Cardiac fibroblast (primary cell): ENCODE measurements around the gene PCDHA4.
"Not testable (repeated sequence)": the region's sequence is repeated elsewhere in the genome, so short reads cannot be mapped to it uniquely, and the experiment has no call there.

Experiments
- DNase-seq, 2 donors: peaks; one replicate each; pipeline versions ENCODE4 v3.0.0 to v3.0.0-alpha.2; 2010; ENCODE audit warnings: low read depth in 2 of 2
- H3K4me3 ChIP-seq, 2 donors: replicated peaks in 1 of 2; 1 replicate in 1 of 2; 2 replicates in 1 of 2; pipeline ENCODE4 v1.5.1; 2011; ENCODE audit warnings: low read depth in 2 of 2, low read length in 2 of 2, mild to moderate bottlenecking in 2 of 2, moderate library complexity in 1 of 2
- CTCF ChIP-seq: IDR thresholded peaks from one replicate; pipeline ENCODE4 v1.5.1; 2011; ENCODE audit warnings: low read depth, mild to moderate bottlenecking, low read length, inconsistent platforms

PCDHA4 gene

GRCh38 chr5:140840978-140841962 lies 34.4 kb downstream of the PCDHA4 start, which contains the start of gene PCDHA8:
PCDHA8 (plus strand) TSS chr5:140841187; CDS start chr5:140841322, 135 bp downstream.
- DNase-seq = peak in 1 of 2 donors; percentile 17
- TF ChIP-seq CTCF = peak; percentile 37
- H3K4me3 ChIP-seq = no peak within 1 kb of the TSS

- TF ChIP-seq CTCF = no peak
- no peak overlapping the region for H3K4me3 ChIP-seq
- no peak for DNase-seq
Observed at GRCh38 chr5:140842798-140843733, 36.2 kb downstream of the PCDHA4 start.

GRCh38 chr5:140848139-140849102 lies 41.6 kb downstream of the PCDHA4 start, which contains the start of gene PCDHA9:
PCDHA9 (plus strand) TSS chr5:140848382; CDS start chr5:140848496, 114 bp downstream.
- peak in 1 of 2 donors; percentile 1 for DNase-seq
- not testable (repeated sequence) for H3K4me3 ChIP-seq

GRCh38 chr5:140849831-140850634 lies 43.2 kb downstream of the PCDHA4 start:
- not testable (repeated sequence) for DNase-seq, H3K4me3 ChIP-seq

- TF ChIP-seq CTCF = peak; percentile 2
- H3K4me3 ChIP-seq = no peak within 1 kb of the TSS
- peak in 1 of 2 donors; percentile 35 for DNase-seq
Observed at GRCh38 chr5:140855772-140856674, 49.2 kb downstream of the PCDHA4 start, which contains the start of gene PCDHA10. PCDHA10 (plus strand) TSS chr5:140855897; CDS start chr5:140856049, 152 bp downstream.

- TF ChIP-seq CTCF = no peak
- H3K4me3 ChIP-seq = no peak overlapping the region
- DNase-seq = no peak
Observed at GRCh38 chr5:140857177-140857986, 50.5 kb downstream of the PCDHA4 start.
